Measurements from ENCODE around the gene RUNX1. TPM values are rescaled to one million over a fixed set of nuclear protein-coding genes. Genes with fewer than 3 reads are reported as not detected.

The RUNX1 gene
- total and polyA plus RNA-seq, 2 donors (not counting 3 experiments of a cell fraction or from before 2014, with no cell fraction given): 4.6 to 17.9 TPM

GRCh38 chr21:34788879-34789278 lies 260.2 kb downstream of the RUNX1 start:
- CTCF ChIA-PET: no interaction called here
- Histone ChIP-seq H3K4me1 (ENCODE audit: control insufficient read depth, extremely low read depth, insufficient read depth, low read length) (no peaks in the 10 kb centered on the region), H3K9me1 (replicated peaks; ENCODE audit: control insufficient read depth, extremely low read depth, insufficient read depth, low read length) (no peaks in the 10 kb centered on the region), H3K27me3 (ENCODE audit: control insufficient read depth in 2 of 2, insufficient read depth in 2 of 2, low read length in 2 of 2) (no peaks in the 10 kb centered on the region), H4K20me1 (replicated peaks; ENCODE audit: control insufficient read depth, extremely low read depth, insufficient read depth, low read length) (no peaks in the 10 kb centered on the region), H3K4me3 (replicated peaks in 1 of 3; ENCODE audit: insufficient read depth in 1 of 3, low read depth in 1 of 3, low read length in 3 of 3) (no peak overlapping the region), H3K4me2 (ENCODE audit: insufficient read depth, low read length) (no peak overlapping the region), H3K9me3 (replicated peaks; ENCODE audit: control insufficient read depth, insufficient read depth, low read length) (no peaks in the 10 kb centered on the region), H3K79me2 (ENCODE audit: control insufficient read depth, insufficient read depth, low read length) (no peaks in the 10 kb centered on the region), H3K36me3 (ENCODE audit: control insufficient read depth in 2 of 2, extremely low read depth in 1 of 2, insufficient read depth in 2 of 2, low read length in 2 of 2) (no peaks in the 10 kb centered on the region), H3K9ac (replicated peaks; ENCODE audit: extremely low read depth, insufficient read depth, low read length) (no peak overlapping the region), H3K27ac (ENCODE audit: insufficient read depth, low read depth, low read length) (no peak overlapping the region), H2AFZ (ENCODE audit: low read depth, low read length) (no peak overlapping the region)
- FAIRE-seq (no peak), DNase-seq (ENCODE audit: low read depth, low spot score) (no peak)
- dilution Hi-C loops (cut with MboI; ENCODE audit: extremely low pct_ligation_motif_present, low sequenced_read_pairs) (no loop called here), intact Hi-C loops (cut with micrococcal nuclease) (no loop called here)
- BruUV-seq (replicated peaks): no TSS peak
- POLR2A ChIA-PET: no interaction called here
- TF ChIP-seq, protein P1, sequence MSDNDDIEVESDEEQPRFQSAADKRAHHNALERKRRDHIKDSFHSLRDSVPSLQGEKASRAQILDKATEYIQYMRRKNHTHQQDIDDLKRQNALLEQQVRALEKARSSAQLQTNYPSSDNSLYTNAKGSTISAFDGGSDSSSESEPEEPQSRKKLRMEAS (IDR thresholded peaks at IDR 0.05; ENCODE audit: insufficient read depth, insufficient read length): no peak
- TF ChIP-seq EZH2 (IDR thresholded peaks at IDR 0.05; ENCODE audit: borderline replicate concordance, low read depth, low read length, severe bottlenecking) (no peak), JUN (IDR thresholded peaks at IDR 0.05; ENCODE audit: borderline replicate concordance, insufficient read depth, insufficient read length, low read depth) (no peak), POLR2A (IDR thresholded peaks at IDR 0.05; ENCODE audit: low read depth, low read length) (no peak), MYC (IDR thresholded peaks at IDR 0.05; ENCODE audit: low read depth, low read length) (no peak), POLR2AphosphoS5 (IDR thresholded peaks at IDR 0.05; ENCODE audit: insufficient read depth, low read depth, low read length) (no peak), FOS (IDR thresholded peaks at IDR 0.05; ENCODE audit: borderline replicate concordance, insufficient read depth, low read length) (no peak), GATA2 (IDR thresholded peaks at IDR 0.05; ENCODE audit: insufficient read depth, insufficient read length, low read depth, low read length) (no peak)
- TF ChIP-seq, protein P2, sequence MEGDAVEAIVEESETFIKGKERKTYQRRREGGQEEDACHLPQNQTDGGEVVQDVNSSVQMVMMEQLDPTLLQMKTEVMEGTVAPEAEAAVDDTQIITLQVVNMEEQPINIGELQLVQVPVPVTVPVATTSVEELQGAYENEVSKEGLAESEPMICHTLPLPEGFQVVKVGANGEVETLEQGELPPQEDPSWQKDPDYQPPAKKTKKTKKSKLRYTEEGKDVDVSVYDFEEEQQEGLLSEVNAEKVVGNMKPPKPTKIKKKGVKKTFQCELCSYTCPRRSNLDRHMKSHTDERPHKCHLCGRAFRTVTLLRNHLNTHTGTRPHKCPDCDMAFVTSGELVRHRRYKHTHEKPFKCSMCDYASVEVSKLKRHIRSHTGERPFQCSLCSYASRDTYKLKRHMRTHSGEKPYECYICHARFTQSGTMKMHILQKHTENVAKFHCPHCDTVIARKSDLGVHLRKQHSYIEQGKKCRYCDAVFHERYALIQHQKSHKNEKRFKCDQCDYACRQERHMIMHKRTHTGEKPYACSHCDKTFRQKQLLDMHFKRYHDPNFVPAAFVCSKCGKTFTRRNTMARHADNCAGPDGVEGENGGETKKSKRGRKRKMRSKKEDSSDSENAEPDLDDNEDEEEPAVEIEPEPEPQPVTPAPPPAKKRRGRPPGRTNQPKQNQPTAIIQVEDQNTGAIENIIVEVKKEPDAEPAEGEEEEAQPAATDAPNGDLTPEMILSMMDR (IDR thresholded peaks at IDR 0.05; ENCODE audit: extremely low read depth in 1 of 2, insufficient read depth in 1 of 2, low read depth in 1 of 2, low read length in 2 of 2): no peak

Measured in endothelial cell of umbilical vein (primary cell).